Coronary artery (tissue), 2 donors: ENCODE data around the gene TMOD4.
"Not testable (repeated sequence)": the region's sequence is repeated elsewhere in the genome, so short reads cannot be mapped to it uniquely, and the experiment has no call there.

Source experiments
- DNase-seq: peaks from one replicate; pipeline ENCODE4 v3.0.0-alpha.2; 2017; ENCODE audit warnings: low spot score
- H3K27ac ChIP-seq, 2 donors: fragments of 200-600 bp; sonication (generic); one replicate each; pipeline ENCODE4 v1.5.1; 2016 to 2019
- H3K4me3 ChIP-seq: fragments of 200-600 bp; sonication (generic); 2 replicates; pipeline ENCODE4 v1.5.1; 2016; ENCODE audit warnings: mild to moderate bottlenecking, moderate library complexity
- TF ChIP-seq, protein P1 (sequence below): fragments of 200-600 bp; sonication (generic); IDR thresholded peaks from one replicate; pipeline ENCODE4 v1.5.1; 2019; ENCODE audit warnings: antibody characterized with exemption

The TMOD4 gene

DNA sequence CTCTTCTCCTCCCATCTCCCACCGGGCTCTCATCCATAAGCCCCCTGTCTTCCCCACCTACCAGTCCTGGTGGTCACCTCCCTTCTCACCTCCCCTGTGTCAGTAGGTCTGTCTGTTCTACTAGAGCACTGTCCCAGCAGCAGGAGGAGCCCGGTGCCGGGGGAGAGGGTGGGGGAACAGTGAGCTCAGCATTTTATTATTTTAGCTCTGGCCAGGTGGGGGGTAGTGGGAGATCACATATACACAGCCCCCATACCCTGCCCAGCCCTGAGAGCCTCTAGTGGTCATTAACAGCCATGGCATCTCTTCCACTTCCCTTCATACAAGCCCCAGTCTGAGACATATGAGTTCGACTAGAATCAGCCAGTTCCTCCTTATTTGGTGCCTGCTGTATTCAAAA lies at the start of gene TMOD4:
TMOD4 (minus strand) TSS at position 119 of the 400 bp plus-strand sequence. CDS start 1,106 bp downstream, outside the sequence.
- no peak within 1 kb of the TSS for H3K27ac ChIP-seq
- TF ChIP-seq, protein P1, sequence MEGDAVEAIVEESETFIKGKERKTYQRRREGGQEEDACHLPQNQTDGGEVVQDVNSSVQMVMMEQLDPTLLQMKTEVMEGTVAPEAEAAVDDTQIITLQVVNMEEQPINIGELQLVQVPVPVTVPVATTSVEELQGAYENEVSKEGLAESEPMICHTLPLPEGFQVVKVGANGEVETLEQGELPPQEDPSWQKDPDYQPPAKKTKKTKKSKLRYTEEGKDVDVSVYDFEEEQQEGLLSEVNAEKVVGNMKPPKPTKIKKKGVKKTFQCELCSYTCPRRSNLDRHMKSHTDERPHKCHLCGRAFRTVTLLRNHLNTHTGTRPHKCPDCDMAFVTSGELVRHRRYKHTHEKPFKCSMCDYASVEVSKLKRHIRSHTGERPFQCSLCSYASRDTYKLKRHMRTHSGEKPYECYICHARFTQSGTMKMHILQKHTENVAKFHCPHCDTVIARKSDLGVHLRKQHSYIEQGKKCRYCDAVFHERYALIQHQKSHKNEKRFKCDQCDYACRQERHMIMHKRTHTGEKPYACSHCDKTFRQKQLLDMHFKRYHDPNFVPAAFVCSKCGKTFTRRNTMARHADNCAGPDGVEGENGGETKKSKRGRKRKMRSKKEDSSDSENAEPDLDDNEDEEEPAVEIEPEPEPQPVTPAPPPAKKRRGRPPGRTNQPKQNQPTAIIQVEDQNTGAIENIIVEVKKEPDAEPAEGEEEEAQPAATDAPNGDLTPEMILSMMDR: no peak
- no peak within 1 kb of the TSS for H3K4me3 ChIP-seq
- no peak for DNase-seq

DNA sequence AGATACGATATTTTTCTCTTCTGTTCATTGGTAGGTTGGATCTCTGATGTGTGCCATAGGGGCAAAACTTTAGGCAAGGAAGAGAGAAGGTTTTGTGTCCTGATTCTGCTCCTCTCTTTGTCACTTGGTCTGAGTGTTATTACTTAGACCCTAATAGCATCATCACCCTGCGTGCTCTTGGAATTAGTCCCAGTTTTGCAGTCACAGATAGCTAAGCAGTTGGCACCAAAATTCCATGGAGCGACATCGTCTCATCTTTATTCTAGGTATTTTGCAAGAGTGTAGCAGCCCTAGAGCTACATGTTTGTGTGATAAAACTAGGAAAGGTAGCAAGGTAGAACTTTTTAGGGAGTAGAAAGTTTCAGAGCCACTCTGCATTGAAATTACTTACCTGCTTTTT lies 46.3 kb upstream of the TMOD4 start:
- TF ChIP-seq, protein P1: no peak
- Histone ChIP-seq H3K27ac (no peak overlapping the region), H3K4me3 (no peak overlapping the region)
- DNase-seq: no peak

DNA sequence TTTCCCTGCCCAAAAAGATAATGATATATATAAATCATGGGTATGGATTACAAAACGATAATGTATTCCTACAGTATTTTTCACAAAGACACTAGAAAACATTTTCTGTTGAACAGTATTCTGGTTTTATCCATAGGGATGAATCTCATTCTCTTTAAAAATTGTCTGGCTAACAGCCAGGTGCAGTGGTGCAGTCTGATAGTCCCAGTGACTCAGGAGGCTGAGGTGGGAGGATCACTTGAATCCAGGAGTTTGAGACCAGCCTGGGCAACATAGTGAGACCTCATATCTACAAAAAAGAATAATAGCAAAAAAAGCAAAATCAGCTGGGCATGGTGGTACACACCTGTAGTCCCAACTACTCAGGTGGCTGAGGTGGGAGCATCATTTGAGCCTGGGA lies 45.8 kb upstream of the TMOD4 start:
- Histone ChIP-seq H3K4me3 (no peak overlapping the region), H3K27ac (no peak overlapping the region)
- TF ChIP-seq, protein P1: no peak
- no peak for DNase-seq

DNA sequence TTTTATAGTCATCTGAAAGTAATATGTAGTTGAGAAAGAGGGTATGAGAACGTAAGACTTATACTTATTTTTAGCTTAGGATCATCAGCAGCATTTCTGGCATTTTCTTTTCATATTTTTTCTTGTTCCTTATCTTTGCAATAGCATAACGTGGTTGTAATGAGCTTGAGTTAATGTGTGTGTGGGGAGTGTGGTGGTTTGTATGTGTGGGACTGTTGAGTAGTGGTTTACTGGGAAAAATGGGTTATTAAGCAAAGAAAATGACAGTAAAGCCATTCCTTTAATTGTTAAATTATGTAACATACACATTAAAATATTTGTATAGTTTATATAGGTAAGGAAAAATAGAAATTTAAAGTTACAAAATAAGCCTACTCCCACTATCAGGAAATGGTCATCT lies 37.8 kb upstream of the TMOD4 start:
- Histone ChIP-seq H3K4me3 (no peak overlapping the region), H3K27ac (no peak overlapping the region)
- TF ChIP-seq, protein P1: no peak
- DNase-seq: no peak

DNA sequence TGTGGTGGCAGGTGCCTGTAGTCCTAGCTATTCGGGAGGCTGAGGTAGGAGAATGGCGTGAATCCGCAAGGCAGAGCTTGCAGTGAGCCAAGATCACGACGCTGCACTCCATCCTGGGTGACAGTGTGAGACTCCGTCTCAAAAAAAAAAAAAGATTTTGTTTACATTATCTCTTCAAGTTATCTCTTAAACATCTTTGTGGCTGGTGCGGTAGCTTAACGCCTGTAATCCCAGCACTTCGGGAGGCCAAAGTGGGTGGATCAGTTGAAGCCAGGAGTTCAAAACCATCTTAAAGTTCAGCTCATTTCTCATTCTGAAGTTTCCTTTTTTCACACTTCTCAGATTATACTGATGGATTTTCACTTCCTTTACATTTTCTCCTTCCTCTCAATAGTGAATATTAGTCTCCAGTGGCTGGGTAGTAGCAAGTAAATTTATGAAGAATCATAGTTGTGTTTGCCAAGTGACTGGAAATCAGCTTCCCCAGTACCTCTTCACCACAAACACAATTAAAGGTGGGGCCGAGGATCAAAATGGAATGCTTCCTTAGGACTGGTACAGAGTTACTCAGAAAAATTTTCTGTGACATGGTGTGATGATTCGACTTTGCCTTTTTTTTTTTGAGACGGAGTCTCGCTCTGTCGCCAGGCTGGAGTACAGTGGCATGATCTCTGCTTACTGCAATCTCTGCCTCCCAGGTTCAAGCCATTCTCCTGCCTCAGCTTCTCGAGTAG lies 36.4 kb upstream of the TMOD4 start:
- Histone ChIP-seq H3K27ac (no peak overlapping the region), H3K4me3 (no peak overlapping the region)
- TF ChIP-seq, protein P1: no peak
- DNase-seq: no peak

DNA sequence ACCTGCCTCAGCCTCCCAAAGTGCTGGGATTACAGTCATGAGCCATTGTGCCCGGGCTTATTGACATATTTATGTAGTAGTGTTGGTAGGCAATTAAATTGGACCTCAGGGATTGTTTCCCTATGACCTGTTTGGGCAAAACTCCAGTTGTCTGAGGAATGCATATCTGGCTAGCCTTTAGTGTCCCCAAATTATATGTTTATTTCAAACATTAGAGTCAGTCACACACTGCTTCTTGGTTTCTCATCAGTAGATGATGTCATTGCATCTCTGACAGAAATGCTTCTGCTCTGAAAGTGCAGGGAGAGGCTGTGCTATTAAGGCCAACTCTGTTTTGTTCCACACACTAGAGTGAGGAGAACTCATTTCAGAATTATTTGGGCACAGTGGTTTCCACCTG lies 35.0 kb upstream of the TMOD4 start:
- H3K27ac ChIP-seq: no peak overlapping the region
- no peak for DNase-seq
- TF ChIP-seq, protein P1: no peak
- no peak overlapping the region for H3K4me3 ChIP-seq

DNA sequence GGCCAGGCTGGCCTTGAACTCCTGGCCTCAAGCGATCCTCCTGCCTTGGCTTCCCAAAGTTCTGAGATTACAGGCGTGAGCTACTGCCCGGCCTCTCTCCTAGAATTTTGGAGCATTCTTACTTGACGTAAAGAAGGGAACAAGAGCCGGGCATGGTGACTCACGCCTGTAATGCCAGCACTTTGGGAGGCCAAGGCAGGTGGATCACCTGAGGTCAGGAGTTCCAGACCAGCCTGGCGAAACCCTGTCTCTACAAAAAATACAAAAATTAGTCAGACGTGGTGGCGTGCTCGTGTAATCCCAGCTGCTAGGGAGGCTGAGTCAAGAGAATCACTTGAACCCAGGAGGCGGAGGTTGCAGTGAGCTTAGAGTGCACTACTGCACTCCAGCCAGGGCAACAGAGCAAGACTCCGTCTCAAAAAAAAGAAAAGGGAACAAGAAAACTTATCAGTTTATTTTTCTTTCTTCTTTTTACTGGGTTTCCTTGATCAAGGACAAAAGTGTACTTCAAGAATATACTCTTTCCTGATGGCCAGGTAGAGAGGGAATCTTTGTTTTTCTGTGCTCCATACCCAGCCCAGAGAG lies 29.7 kb upstream of the TMOD4 start:
- not testable (repeated sequence) for DNase-seq, H3K27ac ChIP-seq, H3K4me3 ChIP-seq
